ENCODE data around the gene FKRP.

DNA sequence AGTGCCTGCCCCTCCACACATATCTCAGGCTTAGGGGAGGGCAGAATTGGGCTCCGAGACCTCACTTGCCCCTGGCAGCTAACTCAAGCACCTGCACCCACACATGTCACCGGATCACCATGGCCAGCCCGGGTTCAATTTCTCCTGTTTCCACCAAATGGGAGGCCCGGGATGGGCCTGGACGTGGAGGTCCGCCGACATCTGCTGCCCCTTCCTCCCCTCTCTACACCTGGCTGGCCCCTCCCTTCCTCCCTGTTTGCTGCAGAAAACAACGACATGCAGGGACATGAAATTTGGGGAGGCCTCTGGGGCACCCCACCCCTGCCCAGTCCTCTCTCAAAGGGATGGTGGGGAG, 30.3 kb upstream of the FKRP start:
- TF ChIP-seq POLR2A (IDR thresholded peaks at IDR 0.05; ENCODE audit: low read depth, low read length), result no peak
- no peak for TF ChIP-seq POLR2AphosphoS5 (IDR thresholded peaks at IDR 0.05; ENCODE audit: low read depth, low read length)
- no peak for TF ChIP-seq PAX5 (IDR thresholded peaks at IDR 0.05; ENCODE audit: insufficient read depth, low read length, severe bottlenecking)
- TF ChIP-seq SPI1 (IDR thresholded peaks at IDR 0.05; ENCODE audit: low read depth, low read length), result no peak
- no peak for TF ChIP-seq TAF1 (IDR thresholded peaks at IDR 0.05; ENCODE audit: low read depth, low read length)
- no peak for TF ChIP-seq POU2F2 (IDR thresholded peaks at IDR 0.05; ENCODE audit: low read depth, low read length)
